Left forelimb (tissue), 1 donor: ENCODE measurements around the gene ZDHHC14.

ENCODE experiments used
- DNase-seq: peaks from one replicate; pipeline ENCODE4 v3.0.0-alpha.2; 2018; ENCODE audit warnings: low spot score

ZDHHC14 gene

GRCh38 chr6:157534134-157534871, 153.3 kb downstream of the ZDHHC14 start:
- DNase-seq = peak; percentile 37

GRCh38 chr6:157534977-157535339, 154.0 kb downstream of the ZDHHC14 start:
- DNase-seq = peak; percentile 45

GRCh38 chr6:157535340-157536222, 154.6 kb downstream of the ZDHHC14 start:
- DNase-seq = no peak

GRCh38 chr6:157536223-157536545, 155.2 kb downstream of the ZDHHC14 start:
- no peak for DNase-seq

GRCh38 chr6:157537556-157537955, 156.6 kb downstream of the ZDHHC14 start:
- peak; percentile 26 for DNase-seq

GRCh38 chr6:157538168-157538567, 157.2 kb downstream of the ZDHHC14 start:
- peak; percentile 37 for DNase-seq

- peak; percentile 20 for DNase-seq
Observed at GRCh38 chr6:157538698-157539097, 157.7 kb downstream of the ZDHHC14 start.

- peak; percentile 23 for DNase-seq
Observed at GRCh38 chr6:157539421-157539822, 158.4 kb downstream of the ZDHHC14 start.

GRCh38 chr6:157539900-157540752, 159.1 kb downstream of the ZDHHC14 start:
- no peak for DNase-seq

- no peak for DNase-seq
Observed at GRCh38 chr6:157541618-157542413, 160.8 kb downstream of the ZDHHC14 start.

GRCh38 chr6:157542414-157543160, 161.6 kb downstream of the ZDHHC14 start:
- no peak for DNase-seq

GRCh38 chr6:157546321-157546720, 165.3 kb downstream of the ZDHHC14 start:
- DNase-seq = no peak

GRCh38 chr6:157547112-157547511, 166.1 kb downstream of the ZDHHC14 start:
- no peak for DNase-seq

GRCh38 chr6:157548635-157549467, 167.9 kb downstream of the ZDHHC14 start:
- no peak for DNase-seq

GRCh38 chr6:157549468-157549745, 168.4 kb downstream of the ZDHHC14 start:
- DNase-seq = no peak

GRCh38 chr6:157550114-157550989, 169.4 kb downstream of the ZDHHC14 start:
- no peak for DNase-seq

- peak; percentile 36 for DNase-seq
Observed at GRCh38 chr6:157551041-157551832, 170.2 kb downstream of the ZDHHC14 start.

- DNase-seq = peak; percentile 37
Observed at GRCh38 chr6:157552081-157552747, 171.2 kb downstream of the ZDHHC14 start.
